ACC112 (cell line): ENCODE measurements around the gene UBE2D2.

ENCODE experiments used
- H2AFZ ChIP-seq: fragments of 200-600 bp; sonication (generic); one replicate; pipeline ENCODE4 v1.6.0; 2017; ENCODE audit warnings: antibody characterized with exemption, low read length; ENCODE audit not compliant: unreplicated experiment
- H3K27ac ChIP-seq: fragments of 200-600 bp; sonication (generic); 2 replicates; pipeline ENCODE4 v1.5.1; 2014; ENCODE audit warnings: low read depth, mild to moderate bottlenecking, antibody characterized with exemption, low read length, moderate library complexity
- H3K27me3 ChIP-seq: fragments of 200-600 bp; sonication (generic); 2 replicates; pipeline ENCODE4 v1.6.1; 2014; ENCODE audit warnings: mild to moderate bottlenecking, antibody characterized with exemption, low read length, moderate library complexity, mixed read lengths; ENCODE audit not compliant: insufficient read depth
- H3K36me3 ChIP-seq: fragments of 200-600 bp; sonication (generic); 2 replicates; pipeline ENCODE4 v1.6.1; 2016; ENCODE audit warnings: mild to moderate bottlenecking, antibody characterized with exemption, low read length, moderate library complexity, mixed read lengths; ENCODE audit not compliant: insufficient read depth
- H3K4me1 ChIP-seq: fragments of 200-600 bp; sonication (generic); one replicate; pipeline ENCODE4 v1.6.1; 2016; ENCODE audit warnings: low read length, mixed read lengths; ENCODE audit not compliant: insufficient read depth, unreplicated experiment, control insufficient read depth
- H3K4me3 ChIP-seq: fragments of 200-600 bp; sonication (generic); 2 replicates; pipeline ENCODE4 v1.5.1; 2014; ENCODE audit warnings: mild to moderate bottlenecking, low read depth, low read length
- H3K79me2 ChIP-seq: fragments of 200-600 bp; sonication (generic); one replicate; pipeline ENCODE4 v1.6.0; 2016; ENCODE audit warnings: low read length; ENCODE audit not compliant: control insufficient read depth, unreplicated experiment, insufficient read depth

Gene UBE2D2

GRCh38 chr5:139655727-139656271, 94.7 kb downstream of the UBE2D2 start:
- peaks cover 69% of the 10 kb centered on the region for H3K79me2 ChIP-seq
- peak overlapping the region; percentile 85 for H3K27ac ChIP-seq
- 0 out of 2 replicates have a peak overlapping the region, but pooled peaks have one; percentile 17 for H3K4me3 ChIP-seq
- no peaks in the 10 kb centered on the region for H3K36me3 ChIP-seq
- H3K27me3 ChIP-seq = no peaks in the 10 kb centered on the region
- no peak overlapping the region for H2AFZ ChIP-seq
- peaks cover 85% of the 10 kb centered on the region for H3K4me1 ChIP-seq

- Histone ChIP-seq H3K27me3 (no peaks in the 10 kb centered on the region), H3K27ac (peak overlapping the region; percentile 87), H2AFZ (no peak overlapping the region), H3K4me3 (no peak overlapping the region), H3K36me3 (no peaks in the 10 kb centered on the region), H3K79me2 (peaks cover 71% of the 10 kb centered on the region), H3K4me1 (peaks cover 88% of the 10 kb centered on the region)
These were observed 96.5 kb downstream of the UBE2D2 start for GRCh38 chr5:139657363-139658321.

GRCh38 chr5:139658501-139658927, 97.4 kb downstream of the UBE2D2 start:
- no peak overlapping the region for H2AFZ ChIP-seq
- H3K4me3 ChIP-seq = peak overlapping the region; percentile 70
- peaks cover 71% of the 10 kb centered on the region for H3K79me2 ChIP-seq
- peak overlapping the region; percentile 87 for H3K27ac ChIP-seq
- no peaks in the 10 kb centered on the region for H3K27me3 ChIP-seq
- H3K36me3 ChIP-seq = no peaks in the 10 kb centered on the region
- peaks cover 85% of the 10 kb centered on the region for H3K4me1 ChIP-seq

- H3K4me1 ChIP-seq = peaks cover 85% of the 10 kb centered on the region
- peak overlapping the region; percentile 87 for H3K27ac ChIP-seq
- no peaks in the 10 kb centered on the region for H3K36me3 ChIP-seq
- H2AFZ ChIP-seq = no peak overlapping the region
- H3K79me2 ChIP-seq = peaks cover 71% of the 10 kb centered on the region
- H3K27me3 ChIP-seq = no peaks in the 10 kb centered on the region
- peak overlapping the region; percentile 70 for H3K4me3 ChIP-seq
These were observed 98.0 kb downstream of the UBE2D2 start for GRCh38 chr5:139658928-139659667.

GRCh38 chr5:139659695-139660101, 98.6 kb downstream of the UBE2D2 start:
- peaks cover 71% of the 10 kb centered on the region for H3K79me2 ChIP-seq
- peaks cover 85% of the 10 kb centered on the region for H3K4me1 ChIP-seq
- H2AFZ ChIP-seq = no peak overlapping the region
- no peaks in the 10 kb centered on the region for H3K36me3 ChIP-seq
- H3K27me3 ChIP-seq = no peaks in the 10 kb centered on the region
- peak overlapping the region; percentile 87 for H3K27ac ChIP-seq
- peak overlapping the region; percentile 70 for H3K4me3 ChIP-seq

GRCh38 chr5:139660105-139660922, 99.2 kb downstream of the UBE2D2 start:
- H2AFZ ChIP-seq = no peak overlapping the region
- no peaks in the 10 kb centered on the region for H3K36me3 ChIP-seq
- H3K27me3 ChIP-seq = no peaks in the 10 kb centered on the region
- peak overlapping the region; percentile 87 for H3K27ac ChIP-seq
- peaks cover 79% of the 10 kb centered on the region for H3K4me1 ChIP-seq
- peaks cover 71% of the 10 kb centered on the region for H3K79me2 ChIP-seq
- peak overlapping the region; percentile 70 for H3K4me3 ChIP-seq

- no peak overlapping the region for H2AFZ ChIP-seq
- no peaks in the 10 kb centered on the region for H3K27me3 ChIP-seq
- no peaks in the 10 kb centered on the region for H3K36me3 ChIP-seq
- H3K4me1 ChIP-seq = peaks cover 71% of the 10 kb centered on the region
- peaks cover 72% of the 10 kb centered on the region for H3K79me2 ChIP-seq
- peak overlapping the region; percentile 49; the same call in 1 of the 2 replicates for H3K4me3 ChIP-seq
- peak overlapping the region; percentile 87 for H3K27ac ChIP-seq
These were observed 100.0 kb downstream of the UBE2D2 start for GRCh38 chr5:139660923-139661814.

- peaks cover 75% of the 10 kb centered on the region for H3K4me1 ChIP-seq
- H3K4me3 ChIP-seq = no peak overlapping the region
- no peak overlapping the region for H2AFZ ChIP-seq
- H3K79me2 ChIP-seq = peaks cover 75% of the 10 kb centered on the region
- H3K27me3 ChIP-seq = no peaks in the 10 kb centered on the region
- H3K36me3 ChIP-seq = no peaks in the 10 kb centered on the region
- no peak overlapping the region for H3K27ac ChIP-seq
These were observed 101.5 kb downstream of the UBE2D2 start for GRCh38 chr5:139662617-139663016.

- Histone ChIP-seq H3K79me2 (peaks cover 76% of the 10 kb centered on the region), H3K27me3 (no peaks in the 10 kb centered on the region), H3K27ac (no peak overlapping the region), H2AFZ (no peak overlapping the region), H3K36me3 (no peaks in the 10 kb centered on the region), H3K4me3 (no peak overlapping the region), H3K4me1 (peaks cover 71% of the 10 kb centered on the region)
These were observed 102.3 kb downstream of the UBE2D2 start for GRCh38 chr5:139663207-139664085.
